ENCODE results near the gene ATP5MC3. TPM values are rescaled to one million over a fixed set of nuclear protein-coding genes. Genes with fewer than 3 reads are reported as not detected.
"Not testable (repeated sequence)": the region's sequence is repeated elsewhere in the genome, so short reads cannot be mapped to it uniquely, and the experiment has no call there.

Gene ATP5MC3
- total and polyA plus RNA-seq, 2 experiments from 2014 or later, result 185 to 557 TPM

GRCh38 chr2:175228601-175229000 is 47.1 kb upstream of the ATP5MC3 start:
- not testable (repeated sequence) for H3K9me3 Mint-ChIP-seq

GRCh38 chr2:175228179-175228578 is 46.7 kb upstream of the ATP5MC3 start:
- Mint-ChIP-seq H3K36me3 (ENCODE audit: low read depth) (no peaks in the 10 kb centered on the region), H3K4me1 (no peaks in the 10 kb centered on the region), H3K9me3 (no peaks in the 10 kb centered on the region), H3K27ac (no peak overlapping the region), H3K27me3 (ENCODE audit: insufficient read depth, low read depth, poor library complexity) (no peaks in the 10 kb centered on the region), H3K4me3 (no peak overlapping the region)
- no peaks in the 10 kb centered on the region for H3F3A ChIP-seq (replicated peaks; ENCODE audit: low read depth)
- no peak overlapping the region for H3K27ac ChIP-seq (ENCODE audit: low read depth)
- no peaks in the 10 kb centered on the region for H4K20me1 ChIP-seq (replicated peaks; ENCODE audit: insufficient read depth)
- ATAC-seq, result no peak
- H3K27me3 ChIP-seq (ENCODE audit: insufficient read depth), result no peaks in the 10 kb centered on the region
- no peaks in the 10 kb centered on the region for H3K79me2 ChIP-seq (replicated peaks; ENCODE audit: insufficient read depth)
- H2AFZ ChIP-seq, result no peak overlapping the region
- H3K4me2 ChIP-seq, result no peak overlapping the region
- no peaks in the 10 kb centered on the region for H3K4me1 ChIP-seq (ENCODE audit: insufficient read depth)
- no peak for DNase-seq (ENCODE audit: low spot score)
- no peak overlapping the region for H3K4me3 ChIP-seq
- no peaks in the 10 kb centered on the region for H3K9me2 ChIP-seq (ENCODE audit: insufficient read depth)
- no peaks in the 10 kb centered on the region for H3K36me3 ChIP-seq (ENCODE audit: insufficient read depth)
- TF ChIP-seq ZNF114 (CRISPR knock-in tag; IDR thresholded peaks at IDR 0.05) (no peak), REST (IDR thresholded peaks at IDR 0.05; ENCODE audit: unreplicated experiment) (no peak), CREB1 (CRISPR knock-in tag; IDR thresholded peaks at IDR 0.05; ENCODE audit: low read depth) (no peak), EZH2 (IDR thresholded peaks at IDR 0.05; ENCODE audit: low read depth, unreplicated experiment) (no peak), JUNB (IDR thresholded peaks at IDR 0.05; ENCODE audit: unreplicated experiment) (no peak), ETS1 (IDR thresholded peaks at IDR 0.05) (no peak), EZH2phosphoT487 (IDR thresholded peaks at IDR 0.05; ENCODE audit: unreplicated experiment) (no peak), ZNF331 (CRISPR knock-in tag; IDR thresholded peaks at IDR 0.05; ENCODE audit: low read depth) (no peak), CTCF (conservative IDR thresholded peaks at IDR 0.05; ENCODE audit: low read depth in 2 of 2) (no peak), NANOG (IDR thresholded peaks at IDR 0.05; ENCODE audit: borderline replicate concordance) (no peak)

More at GRCh38 chr2:175228601-175229000, 47.1 kb upstream of the ATP5MC3 start:
- H3K4me2 ChIP-seq; H3K27me3 Mint-ChIP-seq (ENCODE audit: insufficient read depth, low read depth, poor library complexity); H3K4me3 Mint-ChIP-seq; DNase-seq (ENCODE audit: low spot score); H3K36me3 ChIP-seq (ENCODE audit: insufficient read depth); H3K4me3 ChIP-seq; H3K9me2 ChIP-seq (ENCODE audit: insufficient read depth); ATAC-seq; H2AFZ ChIP-seq; H3K4me1 Mint-ChIP-seq; H3K27ac ChIP-seq (ENCODE audit: low read depth); H3K4me1 ChIP-seq (ENCODE audit: insufficient read depth); H3K79me2 ChIP-seq (replicated peaks; ENCODE audit: insufficient read depth); H3K27me3 ChIP-seq (ENCODE audit: insufficient read depth); H3F3A ChIP-seq (replicated peaks; ENCODE audit: low read depth); H4K20me1 ChIP-seq (replicated peaks; ENCODE audit: insufficient read depth); H3K36me3 Mint-ChIP-seq (ENCODE audit: low read depth); H3K27ac Mint-ChIP-seq: not testable (repeated sequence)

Measured in GM23338 (cell line).